Psoas muscle (tissue), 8 donors: ENCODE data around the gene NCOR1. TPM values are rescaled to one million over a fixed set of nuclear protein-coding genes. Genes with fewer than 3 reads are reported as not detected.
"Not testable (repeated sequence)": the region's sequence is repeated elsewhere in the genome, so short reads cannot be mapped to it uniquely, and the experiment has no call there.

ENCODE experiments used
- ATAC-seq, 4 donors: fragments of 200-7000 bp; cut with Tn5 transposase; one replicate each; pipeline ENCODE4 v1.9.1; 2020; ENCODE audit warnings: moderate library complexity in 3 of 4, mild to moderate bottlenecking in 2 of 4
- DNase-seq, 2 donors: peaks; one replicate each; pipeline ENCODE4 v3.0.0-alpha.2; 2020
- H3K27ac ChIP-seq: fragments of 200-600 bp; one replicate; pipeline ENCODE4 v1.8.0; 2022
- H3K27me3 ChIP-seq, 3 donors: fragments of 200-600 bp in 1 of 3; one replicate each; pipeline versions ENCODE4 v1.6.1 to v1.8.0; 2013 to 2022; ENCODE audit warnings: low read length in 2 of 3, mild to moderate bottlenecking in 2 of 3, moderate library complexity in 1 of 3; ENCODE audit not compliant: insufficient read depth in 3 of 3
- H3K36me3 ChIP-seq, 2 donors: fragments of 200-600 bp in 1 of 2; one replicate each; pipeline versions ENCODE4 v1.6.1 to v1.8.0; 2013 to 2022; ENCODE audit warnings: low read depth in 1 of 2, mild to moderate bottlenecking in 1 of 2, moderate library complexity in 1 of 2; ENCODE audit not compliant: insufficient read depth in 1 of 2
- H3K4me1 ChIP-seq: fragments of 200-600 bp; one replicate; pipeline ENCODE4 v1.8.0; 2022
- H3K4me3 ChIP-seq: fragments of 200-600 bp; one replicate; pipeline ENCODE4 v1.8.0; 2022; ENCODE audit warnings: mild to moderate bottlenecking
- H3K9me3 ChIP-seq: fragments of 200-600 bp; one replicate; pipeline ENCODE4 v1.8.0; 2022
- CTCF ChIP-seq: fragments of 200-600 bp; IDR thresholded peaks from one replicate; pipeline ENCODE4 v1.8.0; 2022; ENCODE audit warnings: antibody characterized with exemption
- WGBS, 3 donors: extraction: QIAGEN DNeasy Blood & Tissue Kit; methylation state at CpG; one replicate each; pipeline versions ENCODE4 v1.1.6 to v1.1.7; 2013; 5-methylcytosine and 5-hydroxymethylcytosine counted together
- intact Hi-C, 2 donors: fragments of 100-400 bp; cut with DNase I; formaldehyde crosslinking; loops; one replicate each; pipeline versions ENCODE4 v1.11.0 to v1.14.2; 2022
- polyA plus RNA-seq, 3 donors: library from polyadenylated mRNA; stranded (reverse); fragments of 200-250 nt; gene quantifications; one replicate each; pipeline ENCODE4 v1.2.3, GENCODE V29; 2013
- total RNA-seq, 4 donors: library from RNA; stranded (reverse); fragmentation: NEBNext Ultra II Directional in 2 of 4; extraction: Animal tissue kit (Norgen Biotek cat#: 25700) in 2 of 4; gene quantifications; one replicate each; pipeline versions ENCODE4 v1.2.1 to v1.2.4, GENCODE V29; 2021 to 2023
- donor health status: healthy with polysubstance abuse.
- donor health status: DM: no; HTN: no; CAD: no; lungs with moderate emphysema.
- donor health status: Bipolar disorder and iron deficiency.
- donor health status: healthy.
- donor health status: DM: yes; HTN: yes; CAD: no.
- donor health status: DM: no; HTN: no; CAD: no.
- donor health status: DM: no; HTN: no; CAD: no.
- donor health status: DM: yes; HTN: yes; CAD: no.

NCOR1 gene
- total and polyA plus RNA-seq, 7 donors, result 22.8 to 102 (median 78.8) TPM

GRCh38 chr17:16202554-16203500, 12.5 kb downstream of the NCOR1 start:
- H3K9me3 ChIP-seq, H3K27me3 ChIP-seq, H3K36me3 ChIP-seq, intact Hi-C loops, DNase-seq: not testable (repeated sequence)
- Histone ChIP-seq H3K4me1 (peaks cover 64% of the 10 kb centered on the region), H3K4me3 (peak overlapping the region; percentile 2), H3K27ac (peak overlapping the region; percentile 65)
- 32 to 49% (median 32%) methylated on average over 5 of the region's 5 CpGs for WGBS, 3 donors
- peak in 1 of 4 donors; percentile 29 for ATAC-seq

GRCh38 chr17:16201693-16202131, 13.6 kb downstream of the NCOR1 start:
- H3K4me3 ChIP-seq, DNase-seq, H3K27me3 ChIP-seq, intact Hi-C loops, H3K9me3 ChIP-seq: not testable (repeated sequence)
- H3K4me1 ChIP-seq, result peaks cover 62% of the 10 kb centered on the region
- ATAC-seq, result peak in 3 of 4 donors; percentile 73 to 78 (median 77)
- peak overlapping the region; percentile 65 for H3K27ac ChIP-seq
- WGBS, 3 donors, result 44 to 64% (median 48%) methylated on average over 13 of the region's 13 CpGs
- peaks cover 0 to 13% of the 10 kb centered on the region in 2 donors for H3K36me3 ChIP-seq

- Histone ChIP-seq H3K27ac (peak overlapping the region; percentile 25), H3K36me3 (peaks cover 0 to 19% of the 10 kb centered on the region in 2 donors), H3K9me3 (no peaks in the 10 kb centered on the region), H3K27me3 (no peaks in the 10 kb centered on the region), H3K4me3 (no peak overlapping the region), H3K4me1 (peaks cover 51% of the 10 kb centered on the region)
- TF ChIP-seq CTCF, result no peak
- ATAC-seq (no peak), DNase-seq (no peak)
- intact Hi-C loops, result no loop called here
- 45 to 52% (median 50%) methylated on average over 6 of the region's 6 CpGs for WGBS, 3 donors
Measured at GRCh38 chr17:16199093-16199492, 16.2 kb downstream of the NCOR1 start.

GRCh38 chr17:16197276-16197675, 18.1 kb downstream of the NCOR1 start:
- no peak for TF ChIP-seq CTCF
- DNase-seq (no peak), ATAC-seq (no peak)
- peaks cover 0 to 37% of the 10 kb centered on the region in 2 donors for H3K36me3 ChIP-seq
- H3K27me3 ChIP-seq, result no peaks in the 10 kb centered on the region
- H3K9me3 ChIP-seq, result no peaks in the 10 kb centered on the region
- H3K4me1 ChIP-seq, result peaks cover 34% of the 10 kb centered on the region
- WGBS, 3 donors, result 93 to 100% (median 100%) methylated on average over 1 of the region's 1 CpG
- H3K4me3 ChIP-seq, result no peak overlapping the region
- intact Hi-C loops, result no loop called here
- H3K27ac ChIP-seq, result no peak overlapping the region

GRCh38 chr17:16194307-16194835, 21.0 kb downstream of the NCOR1 start:
- H3K4me3 ChIP-seq, ATAC-seq, DNase-seq, H3K9me3 ChIP-seq, intact Hi-C loops, H3K27ac ChIP-seq, H3K27me3 ChIP-seq: not testable (repeated sequence)
- WGBS, 3 donors, result 70 to 79% (median 77%) methylated on average over 2 of the region's 2 CpGs
- Histone ChIP-seq H3K4me1 (peaks cover 23% of the 10 kb centered on the region), H3K36me3 (peaks cover 2 to 47% of the 10 kb centered on the region in 2 donors)

GRCh38 chr17:16191604-16192003, 23.7 kb downstream of the NCOR1 start:
- 75 to 79% (median 79%) methylated on average over 3 of the region's 3 CpGs for WGBS, 3 donors
- ATAC-seq (peak in 2 of 4 donors; percentile 31 to 48), DNase-seq (no peak)
- Histone ChIP-seq H3K4me1 (peaks cover 26% of the 10 kb centered on the region), H3K9me3 (no peaks in the 10 kb centered on the region), H3K27me3 (no peaks in the 10 kb centered on the region), H3K27ac (peak overlapping the region; percentile 62), H3K4me3 (no peak overlapping the region), H3K36me3 (peaks cover 2 to 36% of the 10 kb centered on the region in 2 donors)
- TF ChIP-seq CTCF, result no peak
- intact Hi-C loops, result no loop called here
